CD4-positive, alpha-beta memory T cell (primary cell): ENCODE data around the gene TNRC6C. TPM values are rescaled to one million over a fixed set of nuclear protein-coding genes. Genes with fewer than 3 reads are reported as not detected.
"Not testable (repeated sequence)": the region's sequence is repeated elsewhere in the genome, so short reads cannot be mapped to it uniquely, and the experiment has no call there.

Experiments used
- CTCF ChIA-PET: fragments of 350-600 bp; sonication (Branson Sonifier 250); formaldehyde crosslinking; loops from one replicate; lab custom pipeline; 2021; ENCODE audit warnings: inconsistent platforms; ENCODE audit not compliant: partially characterized antibody; lab: Charles Lee
- POLR2A ChIA-PET: fragments of 350-600 bp; sonication (Branson Sonifier 250); formaldehyde crosslinking; loops from one replicate; lab custom pipeline; 2021; ENCODE audit not compliant: partially characterized antibody; lab: Charles Lee
- DNase-seq, 5 donors: peaks; one replicate each; pipeline versions ENCODE4 v3.0.0 to v3.0.0-alpha.2; 2020 to 2022; ENCODE audit warnings: mixed read lengths in 1 of 5
- H3K27ac ChIP-seq: one replicate; pipeline ENCODE4 v1.7.0; 2013; ENCODE audit warnings: low read depth, low read length
- H3K27me3 ChIP-seq: 2 replicates; pipeline ENCODE4 v1.7.0; 2013; ENCODE audit warnings: mild to moderate bottlenecking, low read length, moderate library complexity; ENCODE audit not compliant: insufficient read depth
- H3K36me3 ChIP-seq: 2 replicates; pipeline ENCODE4 v1.7.0; 2013; ENCODE audit warnings: mild to moderate bottlenecking, low read length, moderate library complexity; ENCODE audit not compliant: insufficient read depth
- H3K4me1 ChIP-seq: 2 replicates; pipeline ENCODE4 v1.7.0; 2013; ENCODE audit warnings: mild to moderate bottlenecking, low read length, moderate library complexity; ENCODE audit not compliant: insufficient read depth
- H3K4me3 ChIP-seq, 2 donors: one replicate each; pipeline ENCODE4 v1.7.0; 2013; ENCODE audit warnings: low read length in 2 of 2, mild to moderate bottlenecking in 1 of 2
- H3K9me3 ChIP-seq, 2 donors: one replicate each; pipeline ENCODE4 v1.7.0; 2013; ENCODE audit warnings: low read length in 2 of 2, control low read depth in 1 of 2; ENCODE audit not compliant: control insufficient read depth in 1 of 2
- H3K27ac Mint-ChIP-seq, 7 donors: one replicate each; pipeline ENCODE4 v1.8.0; 2020 to 2021; ENCODE audit warnings: mixed read lengths in 7 of 7, mild to moderate bottlenecking in 6 of 7, inconsistent platforms in 3 of 7, moderate library complexity in 3 of 7
- H3K27me3 Mint-ChIP-seq, 2 donors: one replicate each; pipeline ENCODE4 v1.8.0; 2020 to 2021; ENCODE audit warnings: mixed read lengths in 2 of 2
- H3K36me3 Mint-ChIP-seq, 2 donors: one replicate each; pipeline ENCODE4 v1.8.0; 2020 to 2021; ENCODE audit warnings: mixed read lengths in 2 of 2, inconsistent platforms in 1 of 2, mild to moderate bottlenecking in 1 of 2
- H3K4me1 Mint-ChIP-seq, 4 donors: one replicate each; pipeline ENCODE4 v1.8.0; 2020 to 2021; ENCODE audit warnings: mixed read lengths in 4 of 4, mild to moderate bottlenecking in 1 of 4
- H3K4me3 Mint-ChIP-seq, 8 donors: one replicate each; pipeline ENCODE4 v1.8.0; 2020 to 2021; ENCODE audit warnings: mixed read lengths in 8 of 8, mild to moderate bottlenecking in 7 of 8, moderate library complexity in 6 of 8, inconsistent platforms in 3 of 8
- H3K9me3 Mint-ChIP-seq, 8 donors: one replicate each; pipeline ENCODE4 v1.8.0; 2020 to 2021; ENCODE audit warnings: mixed read lengths in 8 of 8, mild to moderate bottlenecking in 5 of 8, inconsistent platforms in 3 of 8, moderate library complexity in 1 of 8
- intact Hi-C: fragments of 100-400 bp; cut with micrococcal nuclease; formaldehyde crosslinking; loops from one replicate; pipeline ENCODE4 v1.15.1; 2023
- polyA plus RNA-seq, 2 donors: library from polyadenylated mRNA; unstranded; fragments of 300-500 nt; fragmentation: Illumina TruSeq; gene quantifications; one replicate each; pipeline ENCODE4 v1.2.3, GENCODE V29; 2021
- total RNA-seq, 2 experiments: library from RNA; stranded (reverse); gene quantifications; one replicate each; pipeline ENCODE4 v1.2.3, GENCODE V29; 2021

Gene TNRC6C
- total and polyA plus RNA-seq, 4 experiments from 2014 or later = 1.3 to 112 (median 57.0) TPM

GRCh38 chr17:78135858-78136500, 177.5 kb downstream of the TNRC6C start:
- CTCF ChIA-PET = interaction anchor here (1.0 to 8.0 kb wide), 7 partner anchors 8 to 116 kb away, joined by 5 to 121 read pairs (median 23); no protein-coding TSS in a partner anchor
- Mint-ChIP-seq H3K36me3 (peaks cover 44 to 61% of the 10 kb centered on the region in 2 donors), H3K27ac (peak overlapping the region in 6 of 7 donors; percentile 30 to 89 (median 72)), H3K4me3 (peak overlapping the region in 7 of 8 donors; percentile 22 to 72 (median 49)), H3K27me3 (no peaks in the 10 kb centered on the region), H3K9me3 (peaks cover 0 to 7% (median 0%) of the 10 kb centered on the region in 8 donors), H3K4me1 (peaks cover 36 to 80% (median 60%) of the 10 kb centered on the region in 4 donors)
- intact Hi-C loops = no loop called here
- Histone ChIP-seq H3K4me3 (no peak overlapping the region), H3K36me3 (peaks cover 37% of the 10 kb centered on the region), H3K27ac (no peak overlapping the region), H3K4me1 (peaks cover 84% of the 10 kb centered on the region), H3K27me3 (no peaks in the 10 kb centered on the region), H3K9me3 (no peaks in the 10 kb centered on the region)
- DNase-seq = no peak
- POLR2A ChIA-PET = interaction anchor here (1.4 to 26.7 kb wide), 6 partner anchors 9 to 51 kb away, joined by 4 to 1172 read pairs (median 98); partner anchors contain the start of genes SYNGR2, TMC6 and TMC8

- intact Hi-C loops = no loop called here
- peaks cover 44 to 62% of the 10 kb centered on the region in 2 donors for H3K36me3 Mint-ChIP-seq
- peak overlapping the region in 6 of 8 donors; percentile 0 to 83 (median 56) for H3K4me3 Mint-ChIP-seq
- H3K27me3 Mint-ChIP-seq = no peaks in the 10 kb centered on the region
- H3K9me3 ChIP-seq = no peaks in the 10 kb centered on the region
- peaks cover 47% of the 10 kb centered on the region for H3K36me3 ChIP-seq
- H3K27me3 ChIP-seq = no peaks in the 10 kb centered on the region
- H3K27ac ChIP-seq = no peak overlapping the region
- POLR2A ChIA-PET = interaction anchor here (0.7 to 26.7 kb wide), 9 partner anchors 9 to 677 kb away, joined by 3 to 1172 read pairs (median 4); partner anchors contain the start of genes AFMID, C17orf99, SYNGR2 and TK1
- H3K4me1 Mint-ChIP-seq = peaks cover 39 to 92% (median 65%) of the 10 kb centered on the region in 4 donors
- H3K4me3 ChIP-seq = peak overlapping the region in 1 of 2 donors; percentile 24
- H3K9me3 Mint-ChIP-seq = peaks cover 0 to 3% (median 0%) of the 10 kb centered on the region in 8 donors
- peaks cover 96% of the 10 kb centered on the region for H3K4me1 ChIP-seq
- peak overlapping the region; percentile 17 to 91 (median 83) for H3K27ac Mint-ChIP-seq
- CTCF ChIA-PET = interaction anchor here (0.8 to 8.0 kb wide), 10 partner anchors 12 to 353 kb away, joined by 3 to 121 read pairs (median 14); no protein-coding TSS in a partner anchor
- DNase-seq = peak in 3 of 5 donors; percentile 54 to 75 (median 70)
These were observed 179.1 kb downstream of the TNRC6C start for GRCh38 chr17:78137392-78138203.

DNA sequence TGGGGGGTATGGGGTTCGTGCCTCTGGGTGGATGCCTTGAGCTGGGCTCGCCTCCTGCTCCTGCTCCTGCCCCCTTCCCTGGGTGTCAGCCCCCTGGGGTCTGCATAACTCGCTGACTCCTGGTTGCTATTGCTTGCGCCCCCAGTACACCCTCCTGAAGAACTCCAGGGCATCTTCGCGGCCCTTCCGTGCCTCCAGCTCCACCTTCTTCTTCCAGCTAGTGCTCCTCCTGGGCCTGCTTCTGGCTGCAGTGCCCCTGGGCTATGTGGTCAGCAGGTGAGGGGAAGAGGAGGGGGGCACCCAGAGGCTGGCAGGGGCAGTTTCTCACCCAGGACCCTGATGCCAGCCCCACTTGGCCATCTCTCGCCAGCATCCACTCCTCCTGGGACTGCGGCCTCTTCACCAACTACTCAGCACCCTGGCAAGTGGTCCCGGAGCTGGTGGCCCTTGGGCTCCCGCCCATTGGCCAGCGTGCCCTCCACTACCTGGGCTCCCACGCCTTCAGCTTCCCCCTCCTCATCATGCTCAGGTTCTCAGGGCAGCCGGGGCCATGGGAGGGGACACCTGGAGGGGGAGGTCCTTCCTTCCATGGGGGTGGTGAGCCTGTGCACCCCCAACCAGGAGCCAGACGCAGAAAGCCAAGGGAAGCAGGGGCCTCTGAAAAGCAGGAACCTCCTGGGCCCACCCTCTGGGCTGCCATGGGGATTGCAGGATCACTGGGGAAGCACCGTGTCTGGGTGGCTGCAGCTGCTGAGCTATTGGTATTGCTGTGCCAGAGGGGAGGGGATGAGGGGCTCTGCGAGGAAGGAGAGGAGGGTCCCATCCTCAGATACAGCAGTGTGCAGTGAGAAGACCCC, 179.9 kb downstream of the TNRC6C start:
- no peak overlapping the region for H3K4me3 ChIP-seq
- no peak for DNase-seq
- peaks cover 37 to 56% of the 10 kb centered on the region in 2 donors for H3K36me3 Mint-ChIP-seq
- H3K27me3 ChIP-seq = no peaks in the 10 kb centered on the region
- H3K4me3 Mint-ChIP-seq = peak overlapping the region in 3 of 8 donors; percentile 22 to 30 (median 29)
- intact Hi-C loops = no loop called here
- no peaks in the 10 kb centered on the region for H3K27me3 Mint-ChIP-seq
- H3K36me3 ChIP-seq = peaks cover 41% of the 10 kb centered on the region
- no peak overlapping the region for H3K27ac ChIP-seq
- H3K4me1 ChIP-seq = peaks cover 93% of the 10 kb centered on the region
- H3K27ac Mint-ChIP-seq = peak overlapping the region in 5 of 7 donors; percentile 32 to 91 (median 87)
- ChIA-PET CTCF (interaction anchor here (0.6 to 8.0 kb wide), 10 partner anchors 11 to 1604 kb away, joined by 3 to 121 read pairs (median 14); no protein-coding TSS in a partner anchor), POLR2A (interaction anchor here (1.1 to 26.7 kb wide), 8 partner anchors 8 to 114 kb away, joined by 3 to 1172 read pairs (median 8); partner anchors contain the start of genes BIRC5, C17orf99, SYNGR2 and TMC6)
- H3K9me3 ChIP-seq = no peaks in the 10 kb centered on the region
- H3K4me1 Mint-ChIP-seq = peaks cover 39 to 92% (median 64%) of the 10 kb centered on the region in 4 donors
- peaks cover 0 to 3% (median 0%) of the 10 kb centered on the region in 8 donors for H3K9me3 Mint-ChIP-seq

DNA sequence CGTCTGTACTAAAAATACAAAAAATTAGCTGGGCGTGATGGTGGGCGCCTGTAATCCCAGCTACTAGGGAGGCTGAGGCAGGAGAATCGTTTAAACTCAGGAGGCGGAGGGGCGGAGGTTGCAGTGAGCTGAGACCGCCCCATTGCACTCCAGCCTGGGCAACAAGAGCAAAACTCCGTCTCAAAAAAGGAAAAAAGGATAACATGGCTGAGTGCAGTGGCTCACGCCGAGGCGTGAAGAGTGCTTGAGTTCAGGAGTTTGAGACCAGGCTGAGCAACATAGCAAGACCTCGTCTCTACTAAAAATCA, 181.3 kb downstream of the TNRC6C start:
- H3K9me3 Mint-ChIP-seq, H3K4me3 ChIP-seq, H3K27me3 Mint-ChIP-seq, H3K9me3 ChIP-seq, DNase-seq, H3K27me3 ChIP-seq: not testable (repeated sequence)
- Histone ChIP-seq H3K4me1 (peaks cover 91% of the 10 kb centered on the region), H3K36me3 (peaks cover 37% of the 10 kb centered on the region), H3K27ac (peak overlapping the region; percentile 0)
- ChIA-PET CTCF (interaction anchor here (0.8 to 8.0 kb wide), 7 partner anchors 11 to 55 kb away, joined by 3 to 107 read pairs (median 4); partner anchors contain the start of gene TMC6), POLR2A (interaction anchor here (0.8 to 26.7 kb wide), 8 partner anchors 10 to 74 kb away, joined by 3 to 1172 read pairs (median 6); partner anchors contain the start of genes BIRC5, SYNGR2, TK1 and TMC6)
- intact Hi-C loops = loop anchor here (1.0 kb wide), 3 partner anchors 10 to 74 kb away; partner anchors contain the start of genes BIRC5, SYNGR2 and TMC8
- H3K4me3 Mint-ChIP-seq = peak overlapping the region; percentile 30 to 72 (median 58)
- H3K4me1 Mint-ChIP-seq = peaks cover 30 to 87% (median 55%) of the 10 kb centered on the region in 4 donors
- H3K36me3 Mint-ChIP-seq = peaks cover 25 to 44% of the 10 kb centered on the region in 2 donors
- H3K27ac Mint-ChIP-seq = peak overlapping the region; percentile 82 to 94 (median 91)

DNA sequence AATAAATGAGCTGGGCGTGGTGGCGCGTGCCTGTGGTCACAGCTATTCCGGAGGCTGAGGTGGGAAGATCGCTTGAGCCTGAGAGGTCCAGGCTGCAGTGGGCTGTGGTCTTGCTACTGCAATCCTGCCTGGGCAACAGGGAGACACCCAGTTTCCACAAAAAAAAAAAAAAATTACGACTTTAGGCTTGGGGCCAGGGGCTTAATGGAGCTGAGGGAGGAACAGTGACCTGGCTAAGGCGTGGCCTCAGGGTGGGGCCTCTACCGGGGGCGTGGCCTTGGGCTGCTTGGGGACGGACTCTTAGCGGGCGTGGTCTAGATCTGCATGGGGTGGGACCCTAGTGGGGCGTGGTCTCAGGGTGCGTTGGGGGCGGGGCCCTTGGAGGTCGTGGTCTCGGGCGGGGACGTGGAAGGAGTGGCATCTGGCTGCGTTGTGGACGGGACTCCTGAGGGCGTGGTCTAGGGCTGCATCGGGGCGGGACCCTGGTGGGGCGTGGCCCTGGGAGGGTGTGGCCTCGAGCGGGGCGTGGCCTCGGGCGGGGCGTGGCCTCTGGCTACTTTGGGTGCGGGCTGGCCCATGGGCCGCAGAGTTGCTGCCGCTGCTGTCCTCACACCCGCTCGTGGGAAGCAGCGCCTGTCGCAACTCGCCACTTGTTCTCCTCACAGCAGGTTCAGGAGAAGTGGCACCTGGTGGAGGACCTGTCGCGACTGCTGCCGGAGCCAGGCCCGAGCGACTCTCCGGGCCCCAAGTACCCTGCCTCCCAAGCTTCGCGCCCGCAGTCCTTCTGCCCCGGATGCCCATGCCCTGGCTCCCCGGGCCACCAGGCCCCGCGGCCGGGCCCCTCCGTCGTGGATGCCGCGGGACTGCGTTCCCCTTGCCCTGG, 181.9 kb downstream of the TNRC6C start:
- peaks cover 86% of the 10 kb centered on the region for H3K4me1 ChIP-seq
- peak overlapping the region; percentile 82 to 94 (median 91) for H3K27ac Mint-ChIP-seq
- peak overlapping the region; percentile 0 for H3K27ac ChIP-seq
- H3K36me3 ChIP-seq = peaks cover 31% of the 10 kb centered on the region
- CTCF ChIA-PET = interaction anchor here (0.8 to 8.0 kb wide), 7 partner anchors 12 to 56 kb away, joined by 3 to 107 read pairs (median 4); partner anchors contain the start of gene TMC6
- intact Hi-C loops = loop anchor here (1.0 kb wide), 3 partner anchors 10 to 74 kb away; partner anchors contain the start of genes BIRC5, SYNGR2 and TMC8
- POLR2A ChIA-PET = interaction anchor here (0.8 to 26.7 kb wide), 10 partner anchors 9 to 73 kb away, joined by 3 to 1172 read pairs (median 4); partner anchors contain the start of genes BIRC5, SYNGR2, TK1 and TMC6
- H3K9me3 Mint-ChIP-seq = no peaks in the 10 kb centered on the region
- H3K4me3 Mint-ChIP-seq = peak overlapping the region; percentile 30 to 72 (median 58)
- H3K4me1 Mint-ChIP-seq = peaks cover 29 to 81% (median 53%) of the 10 kb centered on the region in 4 donors
- no peaks in the 10 kb centered on the region for H3K27me3 Mint-ChIP-seq
- H3K9me3 ChIP-seq = no peaks in the 10 kb centered on the region
- H3K36me3 Mint-ChIP-seq = peaks cover 22 to 40% of the 10 kb centered on the region in 2 donors
- peak; percentile 95 to 97 (median 96) for DNase-seq
- H3K27me3 ChIP-seq = no peaks in the 10 kb centered on the region
- H3K4me3 ChIP-seq = peak overlapping the region in 1 of 2 donors; percentile 2
